ENCODE results near the gene GIT1.

Gene GIT1

GRCh38 chr17:29615492-29616299 is 26.2 kb upstream of the GIT1 start:
- peak; percentile 91 for DNase-seq

DNA sequence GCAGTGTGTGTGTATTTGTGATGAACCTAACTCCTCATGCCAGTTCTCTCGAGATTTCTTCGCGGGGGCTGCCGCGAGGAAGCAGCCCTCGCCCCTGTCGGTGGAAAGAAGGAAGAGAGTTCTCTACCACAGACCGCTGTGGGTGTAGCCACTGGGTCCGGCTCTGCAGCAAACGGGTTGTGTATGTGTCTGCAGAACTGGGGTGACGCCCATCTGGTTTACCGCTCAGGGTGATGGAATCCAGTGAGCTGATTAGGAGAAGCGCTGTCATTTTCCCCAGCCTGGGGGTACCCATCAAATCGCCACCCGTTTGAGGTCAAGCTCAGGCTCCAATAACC is 25.6 kb upstream of the GIT1 start:
- DNase-seq: no peak

DNA sequence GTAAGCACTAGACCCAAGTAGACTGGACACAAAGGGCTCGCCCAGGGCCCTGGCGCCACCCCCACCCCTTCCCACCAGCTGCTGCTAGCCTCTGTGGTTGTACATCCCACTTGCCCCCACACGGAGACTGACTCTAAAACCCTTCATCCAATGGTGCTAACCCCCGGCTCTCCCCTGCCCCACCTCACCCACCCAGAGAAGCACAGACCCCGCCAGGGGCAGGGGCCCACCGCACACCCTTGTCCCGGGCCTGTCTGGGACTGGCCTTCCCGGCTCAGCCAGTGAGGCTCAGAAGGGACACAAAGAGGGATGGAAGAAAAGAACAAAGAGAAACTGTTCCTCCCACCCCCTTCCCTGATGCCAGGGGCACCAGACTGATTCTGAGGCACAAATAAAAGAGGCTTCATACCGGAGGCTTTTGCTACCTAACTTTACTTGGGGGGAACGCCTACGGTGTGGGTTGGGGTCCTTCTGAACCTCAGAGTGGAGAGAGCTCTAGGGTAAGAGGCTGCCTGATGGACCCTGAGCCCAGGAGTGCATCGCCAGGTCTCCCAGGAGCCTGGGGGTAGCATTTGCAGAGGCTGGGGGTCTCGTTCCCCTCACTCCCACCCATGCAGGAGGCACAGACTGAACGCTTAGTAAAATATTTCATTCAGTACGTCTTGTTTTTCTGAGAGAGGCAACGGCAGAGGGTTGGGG is 25.1 kb upstream of the GIT1 start:
- DNase-seq: no peak

- no peak for DNase-seq
These were observed 24.4 kb upstream of the GIT1 start for GRCh38 chr17:29613856-29614255.

DNA sequence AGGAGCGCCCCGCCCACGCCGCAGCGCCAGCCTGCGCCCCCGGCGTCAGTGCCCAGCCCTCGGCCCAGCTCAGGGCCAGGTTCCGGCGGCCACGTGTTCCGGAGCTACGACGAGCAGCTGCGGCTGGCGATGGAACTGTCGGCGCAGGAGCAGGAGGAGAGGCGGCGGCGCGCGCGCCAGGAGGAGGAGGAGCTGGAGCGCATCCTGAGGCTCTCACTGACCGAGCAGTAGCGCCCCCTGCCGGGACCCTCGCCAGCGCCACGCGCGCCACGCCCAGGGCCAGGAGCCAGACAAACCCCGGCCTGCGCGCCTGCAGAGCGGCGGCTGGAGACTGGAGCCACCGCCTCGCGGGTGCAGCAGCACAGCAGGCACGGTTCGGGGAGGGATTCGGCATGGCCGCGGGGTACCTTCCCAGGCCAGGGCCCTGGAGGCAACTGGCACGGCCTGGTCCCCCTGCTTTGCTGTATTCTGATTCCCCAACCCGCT is 23.9 kb upstream of the GIT1 start:
- DNase-seq: peak; percentile 96

DNA sequence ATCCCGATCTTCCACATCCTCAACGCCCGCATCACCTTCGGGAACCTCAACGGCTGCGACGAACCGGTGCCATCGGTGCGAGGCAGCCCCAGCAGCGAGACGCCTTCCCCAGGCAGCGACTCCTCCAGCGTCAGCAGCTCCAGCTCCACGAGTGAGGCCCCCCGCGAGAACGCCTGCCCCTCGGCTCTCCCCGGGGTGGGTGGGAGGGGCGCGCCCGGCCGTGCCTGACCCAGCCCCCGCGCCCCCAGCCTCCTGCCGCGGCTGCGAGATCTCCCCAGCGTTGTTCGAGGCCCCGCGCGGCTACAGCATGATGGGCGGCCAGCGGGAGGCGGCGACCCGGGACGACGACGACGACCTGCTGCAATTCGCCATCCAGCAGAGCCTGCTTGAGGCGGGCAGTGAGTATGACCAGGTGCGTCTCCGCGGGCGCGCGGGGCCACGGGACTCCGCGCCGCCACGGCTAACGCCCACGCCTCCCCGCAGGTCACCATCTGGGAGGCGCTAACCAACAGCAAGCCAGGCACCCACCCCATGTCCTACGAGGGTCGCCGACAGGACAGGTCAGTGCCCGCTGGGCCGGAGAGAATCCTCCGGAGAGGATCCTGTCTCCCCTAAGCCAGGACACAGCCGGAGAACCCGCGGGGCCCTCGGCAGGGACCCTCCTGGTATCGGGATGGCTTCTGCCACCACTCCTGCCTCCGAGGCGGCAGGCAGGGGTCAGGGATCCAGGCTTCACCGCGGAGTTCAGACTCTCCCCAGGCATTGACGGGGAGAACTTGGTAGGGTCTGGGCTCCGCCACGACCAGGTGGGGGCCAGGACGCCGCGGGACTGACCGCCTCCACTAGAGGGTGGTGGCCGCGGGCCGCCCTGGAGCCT is 23.2 kb upstream of the GIT1 start:
- DNase-seq: no peak

GRCh38 chr17:29612094-29612403 is 22.6 kb upstream of the GIT1 start:
- no peak for DNase-seq

DNA sequence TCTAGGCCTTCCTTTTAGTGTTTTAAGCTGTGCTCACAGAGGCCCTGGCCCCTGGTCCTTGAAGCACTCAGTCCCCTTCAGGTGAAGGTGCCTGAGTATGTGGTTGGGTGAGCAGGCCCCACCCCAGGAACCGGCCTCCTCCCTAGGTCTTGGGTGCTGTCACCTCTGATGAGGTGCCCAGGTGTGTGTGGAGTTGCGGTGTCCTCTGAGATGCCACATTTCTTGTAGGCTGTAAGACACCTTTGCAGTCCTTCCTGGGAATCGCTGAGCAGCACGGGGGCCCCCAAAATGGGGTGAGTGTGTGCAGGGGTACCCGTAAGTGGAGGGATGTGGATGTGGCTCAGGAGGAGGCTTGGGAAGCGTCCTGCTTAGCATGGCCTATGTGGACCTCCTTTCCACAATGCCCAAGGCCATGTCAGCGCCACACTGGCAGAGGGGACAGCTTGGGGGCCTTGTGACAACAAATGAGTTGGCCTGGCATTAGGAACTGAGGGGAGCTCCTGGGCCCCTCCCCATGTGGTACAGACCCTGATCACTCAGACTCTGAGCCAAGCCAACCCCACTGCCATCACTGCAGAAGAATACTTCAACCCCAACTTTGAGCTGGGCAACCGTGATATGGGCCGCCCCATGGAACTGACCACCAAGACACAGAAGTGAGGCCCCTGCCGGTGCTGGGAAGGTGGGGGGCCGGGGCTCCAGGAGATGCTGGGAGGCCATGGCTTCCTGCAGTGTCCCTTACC is 22.1 kb upstream of the GIT1 start:
- DNase-seq: no peak

GRCh38 chr17:29610395-29610794 is 20.9 kb upstream of the GIT1 start:
- no peak for DNase-seq

GRCh38 chr17:29608986-29609385 is 19.5 kb upstream of the GIT1 start:
- DNase-seq: no peak

GRCh38 chr17:29607557-29608195 is 18.2 kb upstream of the GIT1 start:
- DNase-seq: no peak

- DNase-seq: peak; percentile 74
These were observed 13.7 kb upstream of the GIT1 start for GRCh38 chr17:29603109-29603674.

DNA sequence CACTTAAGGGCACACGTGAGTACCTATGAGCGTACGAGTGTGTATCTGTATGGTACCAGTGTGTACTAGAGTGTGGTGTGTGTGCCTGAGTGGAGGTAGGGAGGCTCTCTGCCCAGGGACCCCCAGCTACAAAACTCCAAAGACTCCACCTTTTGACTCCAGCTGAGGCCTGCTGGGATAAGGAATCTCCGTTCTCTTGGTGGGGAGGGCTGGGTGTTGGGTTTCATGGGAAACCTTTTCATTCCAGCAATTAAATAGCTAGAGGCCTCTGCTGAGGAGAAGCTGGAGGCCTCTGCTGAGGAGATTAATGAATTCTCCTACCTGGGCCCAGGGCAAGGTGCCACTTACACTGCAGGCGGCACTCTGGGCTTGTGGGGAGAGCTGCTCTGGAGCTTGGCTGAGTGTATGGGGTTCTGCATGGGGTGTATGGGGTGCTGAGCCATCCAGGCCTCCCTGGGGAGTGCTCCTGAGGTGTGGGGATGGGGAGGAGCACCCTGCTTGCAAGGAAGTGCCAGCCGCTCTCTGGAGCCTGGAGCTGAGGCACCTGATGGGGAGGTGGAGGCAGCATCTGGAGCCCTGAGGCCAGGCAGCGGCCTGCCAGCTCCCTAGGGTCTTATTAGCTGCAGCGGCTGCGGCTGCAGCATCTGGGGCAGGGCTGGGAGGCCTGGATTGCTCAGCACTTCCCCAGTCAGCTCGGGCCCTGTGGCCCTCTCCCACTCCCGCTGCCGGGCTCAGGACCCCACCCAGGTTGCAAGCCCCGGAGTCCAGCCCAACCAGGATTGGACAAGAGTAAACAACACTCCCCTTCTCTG is 8.1 kb upstream of the GIT1 start:
- peak; percentile 22 for DNase-seq

DNA sequence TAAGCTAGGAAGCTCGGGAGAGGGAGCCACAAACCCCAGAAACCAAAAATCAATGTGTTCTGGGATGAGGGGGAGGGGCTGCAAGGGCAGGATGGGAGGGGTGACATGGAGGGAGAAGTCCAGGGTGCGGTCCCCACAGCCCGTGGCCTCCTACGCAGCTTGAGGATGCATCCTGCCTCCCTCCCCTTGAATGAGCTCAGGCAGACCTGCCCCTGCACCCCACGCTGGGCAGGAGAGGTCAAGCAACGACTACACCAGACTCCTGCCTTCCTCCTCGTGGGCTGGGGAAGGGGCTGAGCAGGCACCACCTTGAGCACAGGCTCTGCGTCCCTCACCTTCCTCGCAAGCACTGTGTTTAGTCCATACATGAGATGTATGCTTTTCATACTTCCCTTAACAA is 7.4 kb upstream of the GIT1 start:
- DNase-seq: peak; percentile 27

- peak; percentile 25 for DNase-seq
These were observed 6.7 kb upstream of the GIT1 start for GRCh38 chr17:29595943-29596774.

GRCh38 chr17:29595107-29595942 is 5.9 kb upstream of the GIT1 start:
- peak; percentile 13 for DNase-seq

GRCh38 chr17:29594519-29595090 is 5.2 kb upstream of the GIT1 start:
- peak; percentile 21 for DNase-seq

DNA sequence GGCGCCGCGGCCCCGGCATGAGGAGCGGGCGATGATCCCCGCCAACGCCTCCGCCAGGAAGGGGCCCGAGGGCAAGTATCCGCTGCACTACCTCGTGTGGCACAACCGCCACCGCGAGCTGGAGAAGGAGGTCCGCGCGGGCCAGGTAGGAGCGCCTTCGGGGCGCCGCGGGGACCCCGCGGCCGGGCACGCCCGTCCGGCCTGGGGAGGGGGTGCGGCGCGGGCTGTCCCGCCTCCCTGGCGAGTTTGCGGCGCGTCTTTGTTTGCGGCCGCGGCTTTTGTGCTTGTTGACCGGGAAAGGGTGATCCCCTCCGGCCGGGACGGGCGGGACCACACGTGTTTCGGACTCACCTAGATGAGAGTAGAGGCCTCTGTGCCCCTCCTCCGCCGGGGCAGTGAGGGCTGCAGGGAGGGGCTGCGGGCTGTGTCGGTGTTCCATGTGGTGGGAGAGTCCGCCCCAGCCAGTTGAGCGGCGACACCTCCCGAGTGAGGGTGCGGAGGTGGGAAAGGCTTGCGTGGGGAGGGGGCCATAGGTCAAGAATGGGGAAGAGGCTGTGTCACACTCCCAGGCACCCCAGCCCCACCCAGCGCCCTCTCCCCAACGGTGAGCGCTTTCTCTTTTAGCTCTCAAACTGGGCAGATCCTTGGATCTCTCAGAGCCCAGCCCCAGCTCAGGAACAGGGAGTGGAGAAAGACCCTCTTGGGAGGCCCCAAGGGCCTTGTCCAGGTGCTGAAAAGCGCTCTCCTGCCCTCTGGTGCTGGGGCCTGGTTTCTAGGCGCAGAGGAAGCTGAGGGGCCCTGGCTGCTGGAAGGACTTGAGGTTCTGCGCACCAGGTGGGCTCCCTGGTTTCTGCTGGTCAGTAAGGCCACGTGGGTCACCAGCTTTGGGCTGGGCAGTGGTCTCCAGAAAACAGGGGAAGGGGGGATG is 4.4 kb upstream of the GIT1 start:
- DNase-seq: peak; percentile 32

All from right hindlimb (tissue), 1 donor.